ENCODE results near the gene INTS11. TPM values are rescaled to one million over a fixed set of nuclear protein-coding genes. Genes with fewer than 3 reads are reported as not detected.

Gene INTS11
- total and polyA plus RNA-seq, 2 of the 13 experiments (the other 11 are each of a cell fraction or from before 2014, with no cell fraction given) = 52.8 to 94.8 TPM

- 0 out of 4 replicates have a peak, but pooled peaks of 1 of the 2 experiments have one; percentile 24 for TF ChIP-seq HMGXB4 (CRISPR knock-in tag; IDR thresholded peaks at IDR 0.05; ENCODE audit: borderline replicate concordance in 1 of 2, low read depth in 1 of 2)
- TF ChIP-seq ZNF644 (CRISPR knock-in tag; IDR thresholded peaks at IDR 0.05; ENCODE audit: low read depth) = no peak
- no peak for TF ChIP-seq ZSCAN31 (CRISPR knock-in tag; IDR thresholded peaks at IDR 0.05; ENCODE audit: low read depth)
- TF ChIP-seq, protein P1, sequence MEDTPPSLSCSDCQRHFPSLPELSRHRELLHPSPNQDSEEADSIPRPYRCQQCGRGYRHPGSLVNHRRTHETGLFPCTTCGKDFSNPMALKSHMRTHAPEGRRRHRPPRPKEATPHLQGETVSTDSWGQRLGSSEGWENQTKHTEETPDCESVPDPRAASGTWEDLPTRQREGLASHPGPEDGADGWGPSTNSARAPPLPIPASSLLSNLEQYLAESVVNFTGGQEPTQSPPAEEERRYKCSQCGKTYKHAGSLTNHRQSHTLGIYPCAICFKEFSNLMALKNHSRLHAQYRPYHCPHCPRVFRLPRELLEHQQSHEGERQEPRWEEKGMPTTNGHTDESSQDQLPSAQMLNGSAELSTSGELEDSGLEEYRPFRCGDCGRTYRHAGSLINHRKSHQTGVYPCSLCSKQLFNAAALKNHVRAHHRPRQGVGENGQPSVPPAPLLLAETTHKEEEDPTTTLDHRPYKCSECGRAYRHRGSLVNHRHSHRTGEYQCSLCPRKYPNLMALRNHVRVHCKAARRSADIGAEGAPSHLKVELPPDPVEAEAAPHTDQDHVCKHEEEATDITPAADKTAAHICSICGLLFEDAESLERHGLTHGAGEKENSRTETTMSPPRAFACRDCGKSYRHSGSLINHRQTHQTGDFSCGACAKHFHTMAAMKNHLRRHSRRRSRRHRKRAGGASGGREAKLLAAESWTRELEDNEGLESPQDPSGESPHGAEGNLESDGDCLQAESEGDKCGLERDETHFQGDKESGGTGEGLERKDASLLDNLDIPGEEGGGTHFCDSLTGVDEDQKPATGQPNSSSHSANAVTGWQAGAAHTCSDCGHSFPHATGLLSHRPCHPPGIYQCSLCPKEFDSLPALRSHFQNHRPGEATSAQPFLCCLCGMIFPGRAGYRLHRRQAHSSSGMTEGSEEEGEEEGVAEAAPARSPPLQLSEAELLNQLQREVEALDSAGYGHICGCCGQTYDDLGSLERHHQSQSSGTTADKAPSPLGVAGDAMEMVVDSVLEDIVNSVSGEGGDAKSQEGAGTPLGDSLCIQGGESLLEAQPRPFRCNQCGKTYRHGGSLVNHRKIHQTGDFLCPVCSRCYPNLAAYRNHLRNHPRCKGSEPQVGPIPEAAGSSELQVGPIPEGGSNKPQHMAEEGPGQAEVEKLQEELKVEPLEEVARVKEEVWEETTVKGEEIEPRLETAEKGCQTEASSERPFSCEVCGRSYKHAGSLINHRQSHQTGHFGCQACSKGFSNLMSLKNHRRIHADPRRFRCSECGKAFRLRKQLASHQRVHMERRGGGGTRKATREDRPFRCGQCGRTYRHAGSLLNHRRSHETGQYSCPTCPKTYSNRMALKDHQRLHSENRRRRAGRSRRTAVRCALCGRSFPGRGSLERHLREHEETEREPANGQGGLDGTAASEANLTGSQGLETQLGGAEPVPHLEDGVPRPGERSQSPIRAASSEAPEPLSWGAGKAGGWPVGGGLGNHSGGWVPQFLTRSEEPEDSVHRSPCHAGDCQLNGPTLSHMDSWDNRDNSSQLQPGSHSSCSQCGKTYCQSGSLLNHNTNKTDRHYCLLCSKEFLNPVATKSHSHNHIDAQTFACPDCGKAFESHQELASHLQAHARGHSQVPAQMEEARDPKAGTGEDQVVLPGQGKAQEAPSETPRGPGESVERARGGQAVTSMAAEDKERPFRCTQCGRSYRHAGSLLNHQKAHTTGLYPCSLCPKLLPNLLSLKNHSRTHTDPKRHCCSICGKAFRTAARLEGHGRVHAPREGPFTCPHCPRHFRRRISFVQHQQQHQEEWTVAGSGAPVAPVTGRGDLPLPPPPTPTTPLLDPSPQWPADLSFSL (CRISPR knock-in tag; IDR thresholded peaks at IDR 0.05) = no peak
- no peak for TF ChIP-seq MAF1 (CRISPR knock-in tag; IDR thresholded peaks at IDR 0.05; ENCODE audit: borderline replicate concordance)
- TF ChIP-seq GABPA (IDR thresholded peaks at IDR 0.05; ENCODE audit: low read depth, low read length) = no peak
- no peak for TF ChIP-seq GABPA (CRISPR knock-in tag; IDR thresholded peaks at IDR 0.05; ENCODE audit: low read depth)
- no peak for TF ChIP-seq ZNF251 (CRISPR knock-in tag; IDR thresholded peaks at IDR 0.05)
- TF ChIP-seq ZNF510 (CRISPR knock-in tag; IDR thresholded peaks at IDR 0.05; ENCODE audit: low read depth) = no peak
- TF ChIP-seq, protein P2, sequence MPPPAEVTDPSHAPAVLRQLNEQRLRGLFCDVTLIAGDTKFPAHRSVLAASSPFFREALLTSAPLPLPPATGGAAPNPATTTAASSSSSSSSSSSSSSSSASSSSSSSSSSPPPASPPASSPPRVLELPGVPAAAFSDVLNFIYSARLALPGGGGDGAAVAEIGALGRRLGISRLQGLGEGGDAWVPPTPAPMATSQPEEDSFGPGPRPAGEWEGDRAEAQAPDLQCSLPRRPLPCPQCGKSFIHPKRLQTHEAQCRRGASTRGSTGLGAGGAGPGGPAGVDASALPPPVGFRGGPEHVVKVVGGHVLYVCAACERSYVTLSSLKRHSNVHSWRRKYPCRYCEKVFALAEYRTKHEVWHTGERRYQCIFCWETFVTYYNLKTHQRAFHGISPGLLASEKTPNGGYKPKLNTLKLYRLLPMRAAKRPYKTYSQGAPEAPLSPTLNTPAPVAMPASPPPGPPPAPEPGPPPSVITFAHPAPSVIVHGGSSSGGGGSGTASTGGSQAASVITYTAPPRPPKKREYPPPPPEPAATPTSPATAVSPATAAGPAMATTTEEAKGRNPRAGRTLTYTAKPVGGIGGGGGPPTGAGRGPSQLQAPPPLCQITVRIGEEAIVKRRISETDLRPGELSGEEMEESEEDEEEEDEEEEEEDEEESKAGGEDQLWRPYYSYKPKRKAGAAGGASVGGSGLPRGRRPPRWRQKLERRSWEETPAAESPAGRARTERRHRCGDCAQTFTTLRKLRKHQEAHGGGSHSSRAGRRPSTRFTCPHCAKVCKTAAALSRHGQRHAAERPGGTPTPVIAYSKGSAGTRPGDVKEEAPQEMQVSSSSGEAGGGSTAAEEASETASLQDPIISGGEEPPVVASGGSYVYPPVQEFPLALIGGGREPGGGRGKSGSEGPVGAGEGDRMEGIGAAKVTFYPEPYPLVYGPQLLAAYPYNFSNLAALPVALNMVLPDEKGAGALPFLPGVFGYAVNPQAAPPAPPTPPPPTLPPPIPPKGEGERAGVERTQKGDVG (CRISPR knock-in tag; IDR thresholded peaks at IDR 0.05; ENCODE audit: borderline replicate concordance) = no peak
- no peak for TF ChIP-seq ZNF616 (CRISPR knock-in tag; IDR thresholded peaks at IDR 0.05; ENCODE audit: low read depth)
- TF ChIP-seq, protein P3, sequence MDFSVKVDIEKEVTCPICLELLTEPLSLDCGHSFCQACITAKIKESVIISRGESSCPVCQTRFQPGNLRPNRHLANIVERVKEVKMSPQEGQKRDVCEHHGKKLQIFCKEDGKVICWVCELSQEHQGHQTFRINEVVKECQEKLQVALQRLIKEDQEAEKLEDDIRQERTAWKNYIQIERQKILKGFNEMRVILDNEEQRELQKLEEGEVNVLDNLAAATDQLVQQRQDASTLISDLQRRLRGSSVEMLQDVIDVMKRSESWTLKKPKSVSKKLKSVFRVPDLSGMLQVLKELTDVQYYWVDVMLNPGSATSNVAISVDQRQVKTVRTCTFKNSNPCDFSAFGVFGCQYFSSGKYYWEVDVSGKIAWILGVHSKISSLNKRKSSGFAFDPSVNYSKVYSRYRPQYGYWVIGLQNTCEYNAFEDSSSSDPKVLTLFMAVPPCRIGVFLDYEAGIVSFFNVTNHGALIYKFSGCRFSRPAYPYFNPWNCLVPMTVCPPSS (IDR thresholded peaks at IDR 0.05) = no peak
- TF ChIP-seq HOXD1 (CRISPR knock-in tag; IDR thresholded peaks at IDR 0.05) = no peak
- TF ChIP-seq, protein P4, sequence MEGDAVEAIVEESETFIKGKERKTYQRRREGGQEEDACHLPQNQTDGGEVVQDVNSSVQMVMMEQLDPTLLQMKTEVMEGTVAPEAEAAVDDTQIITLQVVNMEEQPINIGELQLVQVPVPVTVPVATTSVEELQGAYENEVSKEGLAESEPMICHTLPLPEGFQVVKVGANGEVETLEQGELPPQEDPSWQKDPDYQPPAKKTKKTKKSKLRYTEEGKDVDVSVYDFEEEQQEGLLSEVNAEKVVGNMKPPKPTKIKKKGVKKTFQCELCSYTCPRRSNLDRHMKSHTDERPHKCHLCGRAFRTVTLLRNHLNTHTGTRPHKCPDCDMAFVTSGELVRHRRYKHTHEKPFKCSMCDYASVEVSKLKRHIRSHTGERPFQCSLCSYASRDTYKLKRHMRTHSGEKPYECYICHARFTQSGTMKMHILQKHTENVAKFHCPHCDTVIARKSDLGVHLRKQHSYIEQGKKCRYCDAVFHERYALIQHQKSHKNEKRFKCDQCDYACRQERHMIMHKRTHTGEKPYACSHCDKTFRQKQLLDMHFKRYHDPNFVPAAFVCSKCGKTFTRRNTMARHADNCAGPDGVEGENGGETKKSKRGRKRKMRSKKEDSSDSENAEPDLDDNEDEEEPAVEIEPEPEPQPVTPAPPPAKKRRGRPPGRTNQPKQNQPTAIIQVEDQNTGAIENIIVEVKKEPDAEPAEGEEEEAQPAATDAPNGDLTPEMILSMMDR (CRISPR knock-in tag; IDR thresholded peaks at IDR 0.05) = peak; percentile 83
- TF ChIP-seq MYC (CRISPR knock-in tag; IDR thresholded peaks at IDR 0.05; ENCODE audit: borderline replicate concordance) = no peak
Observed at GRCh38 chr1:1290238-1290731, 34.2 kb downstream of the INTS11 start (continued).
